Kidney tubule cell (primary cell): ENCODE data around the gene PRM2.
"Not testable (repeated sequence)": the region's sequence is repeated elsewhere in the genome, so short reads cannot be mapped to it uniquely, and the experiment has no call there.

Experiments
- DNase-seq: peaks from one replicate; pipeline ENCODE4 v3.0.0-alpha.2; 2018; ENCODE audit warnings: low spot score

Gene PRM2

GRCh38 chr16:11307639-11308492, 31.6 kb upstream of the PRM2 start:
- DNase-seq = no peak

DNA sequence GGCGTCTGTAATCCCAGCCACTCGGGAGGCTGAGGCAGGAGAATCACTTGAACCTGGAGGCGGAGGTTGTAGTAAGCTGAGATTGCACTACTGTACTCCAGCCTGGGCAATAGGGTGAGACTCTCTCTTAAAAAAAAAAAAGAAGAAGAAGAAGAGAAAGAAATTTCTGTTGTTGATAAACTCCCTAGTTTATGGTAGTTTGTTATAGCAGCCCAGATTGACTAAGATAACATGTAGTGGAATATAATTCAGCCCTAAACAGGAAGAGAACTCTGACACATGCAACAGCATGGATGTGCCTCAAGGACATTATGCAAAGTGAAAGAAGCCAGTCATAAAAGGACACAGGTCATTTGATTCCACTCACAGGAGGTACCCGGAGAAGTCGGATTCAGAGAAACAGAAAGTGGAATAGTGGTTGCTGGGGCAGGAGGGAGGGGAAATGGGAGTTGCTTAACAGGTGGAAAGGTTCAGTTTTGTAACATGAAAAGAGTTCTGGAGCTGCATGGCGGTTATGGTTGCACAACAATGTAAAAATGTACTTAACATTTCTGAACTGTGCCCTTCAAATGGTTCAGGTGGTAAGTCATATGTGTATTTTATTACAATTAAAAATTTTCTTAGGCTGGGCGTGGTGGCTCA, 30.8 kb upstream of the PRM2 start:
- DNase-seq = peak; percentile 32

- no peak for DNase-seq
Measured at GRCh38 chr16:11306381-11306780, 30.1 kb upstream of the PRM2 start.

GRCh38 chr16:11303405-11304138, 27.3 kb upstream of the PRM2 start:
- DNase-seq = peak; percentile 42

DNA sequence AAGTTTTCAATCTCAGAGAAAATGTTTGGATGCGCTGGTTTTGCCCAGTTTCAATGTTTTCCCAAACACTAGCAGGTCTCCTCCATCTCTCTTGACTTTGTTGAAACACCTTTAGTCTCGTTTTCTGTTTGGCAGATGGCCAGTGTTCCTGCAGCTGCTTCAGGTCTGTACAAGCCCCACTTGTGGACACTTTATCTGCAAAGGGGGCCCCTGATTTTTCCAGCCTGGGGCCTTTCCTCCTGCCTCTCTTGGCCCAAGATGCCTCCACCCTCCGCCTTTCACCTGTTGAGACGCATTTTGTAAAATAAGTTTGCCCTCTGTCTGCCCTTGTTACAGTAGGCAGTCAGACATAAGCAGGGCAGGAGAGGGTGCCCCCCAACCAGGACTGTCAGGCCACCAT, 26.7 kb upstream of the PRM2 start:
- no peak for DNase-seq

- DNase-seq = no peak
Measured at GRCh38 chr16:11301645-11302501, 25.6 kb upstream of the PRM2 start.

DNA sequence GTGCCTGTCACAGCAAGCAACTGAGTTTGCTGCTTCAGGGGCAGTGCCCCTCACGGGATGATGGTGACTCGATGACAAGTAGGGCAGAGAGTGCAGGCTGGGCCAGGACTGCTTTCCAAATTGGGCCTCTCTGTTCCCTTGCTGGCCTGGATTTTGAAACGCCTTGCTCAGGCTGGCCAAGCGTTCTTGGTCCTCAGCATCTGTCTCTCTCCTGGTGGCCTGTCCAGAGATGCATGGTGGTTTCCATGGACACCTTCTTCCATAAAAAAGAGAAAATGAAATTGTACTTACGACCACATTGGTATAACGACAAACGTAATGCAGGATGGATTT, 24.2 kb upstream of the PRM2 start:
- no peak for DNase-seq

- no peak for DNase-seq
Measured at GRCh38 chr16:11299865-11300559, 23.7 kb upstream of the PRM2 start.

DNA sequence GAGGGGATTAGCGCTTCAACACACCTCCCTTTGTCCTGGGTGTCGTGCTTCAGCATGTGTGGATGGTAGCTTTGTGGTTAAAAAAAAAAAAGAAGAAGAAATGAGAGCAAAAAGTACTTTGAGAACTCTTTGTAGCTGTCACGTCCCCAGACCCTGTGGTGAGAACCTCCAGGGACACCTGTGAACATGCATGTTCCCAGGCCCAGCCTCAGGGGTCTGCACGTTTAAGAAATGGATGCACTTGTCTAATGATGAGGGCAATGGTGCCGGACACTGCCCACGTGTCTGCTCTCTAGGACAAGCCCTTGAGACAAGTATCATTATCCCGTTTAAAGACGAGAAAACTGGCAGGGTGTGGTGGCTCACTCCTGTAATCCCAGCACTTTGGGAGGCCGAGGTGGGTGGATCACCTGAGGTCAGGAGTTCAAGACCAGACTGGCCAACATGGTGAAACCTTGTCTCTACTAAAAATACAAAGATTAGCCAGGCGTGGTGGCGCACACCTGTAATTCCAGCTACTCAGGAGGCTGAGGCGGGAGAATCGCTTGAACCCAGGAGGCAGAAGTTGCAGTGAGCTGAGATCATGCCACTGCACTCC, 22.8 kb upstream of the PRM2 start:
- not testable (repeated sequence) for DNase-seq

- no peak for DNase-seq
Measured at GRCh38 chr16:11298143-11298900, 22.0 kb upstream of the PRM2 start.

DNA sequence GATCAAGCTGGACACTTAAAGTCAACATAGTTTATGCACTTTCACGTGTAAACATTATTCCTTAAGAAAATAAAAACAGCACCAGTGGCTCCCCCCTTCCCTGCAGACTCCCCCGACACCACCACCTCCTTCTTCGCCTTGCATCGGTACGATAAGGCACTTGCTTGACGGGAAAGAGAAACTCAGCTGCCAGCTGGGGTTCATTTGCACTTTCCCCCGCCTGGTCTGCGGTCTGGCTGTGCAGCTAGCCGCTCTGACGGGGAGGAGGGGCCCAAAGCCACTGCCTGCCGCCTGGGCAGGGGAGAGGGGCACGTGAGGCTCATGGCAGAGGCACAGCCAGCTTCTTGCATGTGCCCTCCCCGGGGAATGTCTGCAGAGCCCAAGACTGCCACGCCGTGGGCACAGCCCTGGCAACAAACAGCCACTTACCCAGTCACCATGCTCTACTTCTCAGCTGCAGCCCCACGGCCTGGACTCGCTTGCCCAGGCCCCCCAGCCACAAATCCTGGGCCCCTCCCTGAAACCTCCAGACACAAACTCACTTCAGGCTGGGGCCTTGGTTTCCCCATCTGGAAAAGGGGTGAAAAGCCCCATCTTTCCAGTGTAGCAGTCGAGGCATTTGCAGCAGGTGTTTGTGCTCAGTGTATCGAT, 21.3 kb upstream of the PRM2 start:
- peak; percentile 64 for DNase-seq

- DNase-seq = peak; percentile 9
Measured at GRCh38 chr16:11296706-11297491, 20.6 kb upstream of the PRM2 start.

GRCh38 chr16:11296351-11296705, 20.0 kb upstream of the PRM2 start:
- no peak for DNase-seq

DNA sequence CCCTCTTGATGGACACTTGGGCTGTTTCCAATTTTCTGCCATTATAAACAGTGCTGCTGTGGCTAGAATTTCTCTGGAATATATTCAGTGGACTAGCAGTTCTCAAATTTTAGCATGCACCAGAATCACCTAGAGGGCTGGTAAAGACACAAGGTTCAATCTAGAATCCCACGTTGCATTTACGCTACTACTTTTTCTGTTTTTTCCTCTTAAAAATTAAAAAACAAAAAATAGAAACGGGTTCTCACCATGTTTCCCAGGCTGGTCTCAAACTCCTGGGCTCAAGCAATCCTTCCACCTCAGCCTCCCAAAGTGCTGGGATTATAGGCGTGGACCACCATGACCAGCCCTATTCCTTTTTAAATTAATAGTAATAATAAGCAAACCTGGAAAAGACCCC, 19.4 kb upstream of the PRM2 start:
- DNase-seq = no peak

DNA sequence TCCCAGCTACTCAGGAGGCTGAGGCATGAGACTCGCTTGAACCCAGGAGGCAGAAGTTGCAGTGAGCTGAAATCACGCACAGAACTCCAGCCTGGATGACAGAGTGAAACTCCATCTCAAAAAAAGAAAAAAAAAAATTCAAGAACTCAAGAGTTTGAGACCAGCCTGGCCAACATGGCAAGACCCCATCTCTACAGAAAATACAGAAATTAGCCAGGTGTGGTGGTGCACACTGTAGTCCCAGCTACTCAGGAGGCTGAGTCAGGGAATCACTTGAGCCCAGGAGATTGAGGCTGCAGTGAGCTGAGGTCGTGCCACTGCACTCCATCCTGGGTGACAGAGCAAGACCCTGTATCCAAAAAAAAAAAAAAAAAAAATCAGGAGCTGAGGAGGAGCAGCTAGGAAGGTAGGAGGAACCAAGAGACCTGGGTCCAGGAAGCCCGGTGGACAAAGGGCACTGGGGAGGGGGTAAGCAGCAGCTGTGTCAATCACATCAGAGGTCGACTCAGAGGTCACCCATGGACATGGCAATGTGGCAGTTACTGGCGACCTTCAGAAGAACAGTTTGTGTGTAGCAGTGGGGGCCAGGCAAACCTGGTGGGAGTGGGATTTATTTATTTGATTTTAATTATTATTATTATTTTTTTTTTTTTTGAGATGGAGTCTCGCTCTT, 15.9 kb upstream of the PRM2 start:
- DNase-seq = no peak

DNA sequence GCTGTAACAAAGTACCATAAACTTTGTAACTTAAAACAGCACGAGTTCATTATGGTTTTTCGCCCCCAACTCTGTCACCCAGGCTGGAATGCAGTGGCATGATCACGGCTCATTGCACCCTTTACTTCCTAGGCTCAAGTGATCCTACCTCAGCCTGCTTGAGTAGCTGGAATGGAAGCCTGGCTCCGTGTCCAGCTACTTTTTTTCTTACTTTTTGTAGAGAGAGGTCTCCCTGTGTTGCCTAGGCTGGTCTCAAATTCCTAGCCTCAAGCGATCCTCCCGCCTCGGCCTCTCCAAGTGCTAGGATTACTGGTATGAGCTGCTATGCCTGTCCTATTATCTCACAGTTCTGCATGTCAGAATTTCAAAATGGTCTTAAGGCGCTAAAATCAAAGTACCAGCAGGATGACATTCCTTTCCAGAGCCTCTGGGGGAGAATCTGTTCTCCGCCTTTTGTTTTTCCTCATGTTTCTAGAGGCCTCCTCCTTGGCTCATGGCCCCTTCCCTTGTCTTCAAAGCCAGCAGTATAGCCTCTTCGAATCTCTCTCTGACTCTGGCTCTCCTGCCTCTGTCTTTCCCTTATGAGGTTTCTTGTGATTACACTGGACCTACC, 14.9 kb upstream of the PRM2 start:
- peak; percentile 22 for DNase-seq

- DNase-seq = no peak
Measured at GRCh38 chr16:11290102-11290893, 14.0 kb upstream of the PRM2 start.
